ENCODE data around the gene UBE2E1.

The UBE2E1 gene

DNA sequence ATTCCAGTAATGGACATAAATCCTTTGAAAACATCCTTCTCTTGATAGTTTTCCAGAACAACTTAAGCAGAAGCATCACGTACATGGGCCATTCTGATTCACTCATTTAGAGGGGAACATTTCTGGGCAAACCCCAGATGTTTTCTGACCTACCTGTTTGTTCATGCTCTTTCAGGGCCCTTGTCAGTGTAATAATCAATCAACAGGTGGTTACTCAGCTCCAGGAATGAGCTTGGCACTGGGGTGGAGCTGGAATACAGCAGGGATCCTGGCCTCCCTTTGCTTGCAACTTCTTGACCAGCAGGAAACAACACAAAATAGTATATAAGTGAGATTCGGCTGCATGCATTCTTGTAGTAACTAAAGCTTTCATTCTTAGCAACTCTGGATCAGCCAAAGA, 9.2 kb upstream of the UBE2E1 start:
- DNase-seq = no peak

DNA sequence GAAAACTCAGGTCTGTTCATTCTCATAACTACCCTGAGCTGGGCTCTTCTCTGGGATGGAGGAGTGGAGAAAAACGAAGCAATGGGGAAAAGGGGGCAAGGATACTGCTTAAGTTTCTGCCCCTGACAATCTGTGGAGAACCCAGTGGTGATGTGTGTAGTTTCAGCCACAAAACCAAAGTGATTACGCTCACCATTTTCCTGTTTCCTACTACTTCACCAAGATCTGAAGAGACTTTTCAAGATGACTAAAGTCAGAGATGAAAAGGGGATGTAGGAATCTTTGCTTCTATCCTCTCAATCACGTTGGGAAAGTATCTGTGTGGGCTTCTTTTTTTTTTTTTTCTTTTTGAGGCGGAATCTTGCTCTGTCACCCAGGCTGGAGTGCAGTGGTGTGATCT, 8.3 kb upstream of the UBE2E1 start:
- no peak for DNase-seq

DNA sequence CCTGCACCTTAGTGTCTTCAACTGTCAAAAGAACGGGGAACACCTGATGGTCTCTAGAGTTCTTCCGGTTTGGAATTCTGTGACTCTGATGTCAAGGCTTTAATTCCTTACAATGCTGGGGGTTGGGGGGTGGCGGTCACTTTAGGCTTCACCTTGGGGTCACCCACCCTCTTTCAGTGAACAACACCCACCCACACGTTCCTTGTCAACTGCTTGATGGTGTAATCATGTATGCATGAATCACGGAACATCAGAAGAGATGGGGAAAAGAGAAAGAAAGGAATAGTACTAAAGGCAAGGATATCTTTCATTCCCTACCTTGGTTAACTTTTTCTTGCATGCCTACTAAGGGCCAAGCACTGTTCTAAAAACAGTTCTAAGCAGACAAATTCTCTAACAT, 7.3 kb upstream of the UBE2E1 start:
- DNase-seq = no peak

DNA sequence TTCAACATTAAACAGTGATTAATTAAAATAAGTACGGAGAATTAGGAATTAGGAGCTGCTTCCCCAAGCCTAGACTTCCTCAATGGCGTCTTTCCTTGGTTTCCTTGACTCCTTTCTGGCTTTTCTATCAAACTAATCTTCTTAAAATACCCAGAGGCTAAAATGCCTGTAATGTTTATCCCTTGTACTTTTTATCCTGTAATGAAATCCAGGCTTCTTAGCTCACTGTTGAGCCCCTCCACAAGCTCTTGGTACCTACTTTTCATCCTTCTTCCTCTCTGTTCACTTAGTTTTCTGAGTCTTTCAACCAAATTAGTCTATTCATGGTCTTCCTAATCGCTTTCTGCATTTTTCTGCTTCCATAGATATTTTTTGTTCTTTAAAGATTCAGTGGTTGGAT, 6.9 kb upstream of the UBE2E1 start:
- DNase-seq = no peak

DNA sequence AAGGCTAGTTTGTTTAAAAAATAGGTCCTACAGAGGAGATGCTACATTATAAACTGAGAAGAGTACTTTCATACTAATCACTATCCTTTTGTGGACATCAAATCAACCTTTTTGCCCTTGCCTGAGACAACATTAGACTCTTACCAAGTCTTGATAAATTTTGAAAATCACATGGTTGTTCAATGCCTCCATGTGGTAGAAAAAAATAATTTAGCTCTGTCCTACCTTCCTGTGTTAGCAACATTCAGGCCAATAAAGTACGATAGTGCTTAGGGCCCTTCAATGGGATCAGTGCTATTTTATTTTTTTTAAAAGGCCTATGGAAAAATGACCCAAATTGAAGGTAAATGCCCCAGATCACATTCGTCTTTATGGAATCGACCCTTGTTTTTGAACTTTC, 5.0 kb upstream of the UBE2E1 start:
- no peak for DNase-seq

DNA sequence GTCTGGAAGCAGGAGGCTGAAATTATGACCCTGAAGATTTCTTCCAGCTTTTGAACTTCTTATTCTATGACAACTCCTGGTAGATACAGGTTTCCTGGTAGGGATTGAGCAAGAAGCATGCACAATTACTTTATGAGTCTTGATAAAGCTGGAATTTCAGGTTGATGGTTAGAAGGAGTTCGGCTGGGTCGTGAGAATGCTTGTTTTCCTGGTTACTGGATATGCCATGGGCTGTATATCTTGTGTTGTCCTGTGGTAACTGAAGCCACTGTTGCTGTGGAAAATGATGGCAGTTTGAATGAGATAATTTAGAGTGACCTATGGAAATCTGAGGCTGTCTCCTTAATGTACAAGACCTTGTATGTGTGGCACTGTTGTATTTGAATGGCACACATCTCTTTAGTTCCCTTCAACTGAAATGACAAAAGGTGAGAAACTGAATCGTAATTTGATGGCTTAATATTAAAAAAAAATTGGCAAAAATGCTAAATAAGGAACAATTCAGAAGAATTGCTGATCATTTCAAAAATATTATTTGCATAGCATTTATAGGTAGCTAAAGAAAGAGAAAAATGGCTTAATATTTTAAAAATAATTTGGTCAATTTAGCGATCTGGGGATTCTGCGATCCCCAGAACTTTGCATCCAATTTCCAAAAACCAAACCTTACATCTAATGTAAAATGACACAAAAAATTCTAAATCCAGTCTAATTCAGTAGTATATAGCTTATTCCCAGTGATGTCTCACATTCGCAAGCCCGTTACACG, 1.1 kb upstream of the UBE2E1 start:
- DNase-seq = no peak

DNA sequence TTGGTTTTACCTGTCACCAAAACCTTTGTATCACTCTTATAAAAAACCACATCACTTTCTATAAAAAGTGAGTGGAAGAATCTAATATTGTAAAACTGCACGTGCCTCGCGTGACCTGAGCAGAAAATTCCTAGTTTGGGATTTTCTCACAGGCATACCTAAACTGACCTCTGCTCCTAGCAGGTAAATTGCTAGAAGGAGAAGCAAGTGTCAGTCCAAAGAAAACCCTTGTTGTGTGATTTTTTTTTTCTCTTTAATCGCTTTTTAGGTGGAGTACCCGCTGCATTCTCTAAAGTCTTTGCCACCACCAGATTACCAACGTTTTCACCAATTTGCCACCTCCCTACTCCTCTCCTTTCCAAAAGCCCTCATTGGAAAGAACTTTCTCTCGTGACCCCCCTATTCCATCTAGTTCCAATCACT, 534 bp upstream of the UBE2E1 start:
- no peak for DNase-seq

DNA sequence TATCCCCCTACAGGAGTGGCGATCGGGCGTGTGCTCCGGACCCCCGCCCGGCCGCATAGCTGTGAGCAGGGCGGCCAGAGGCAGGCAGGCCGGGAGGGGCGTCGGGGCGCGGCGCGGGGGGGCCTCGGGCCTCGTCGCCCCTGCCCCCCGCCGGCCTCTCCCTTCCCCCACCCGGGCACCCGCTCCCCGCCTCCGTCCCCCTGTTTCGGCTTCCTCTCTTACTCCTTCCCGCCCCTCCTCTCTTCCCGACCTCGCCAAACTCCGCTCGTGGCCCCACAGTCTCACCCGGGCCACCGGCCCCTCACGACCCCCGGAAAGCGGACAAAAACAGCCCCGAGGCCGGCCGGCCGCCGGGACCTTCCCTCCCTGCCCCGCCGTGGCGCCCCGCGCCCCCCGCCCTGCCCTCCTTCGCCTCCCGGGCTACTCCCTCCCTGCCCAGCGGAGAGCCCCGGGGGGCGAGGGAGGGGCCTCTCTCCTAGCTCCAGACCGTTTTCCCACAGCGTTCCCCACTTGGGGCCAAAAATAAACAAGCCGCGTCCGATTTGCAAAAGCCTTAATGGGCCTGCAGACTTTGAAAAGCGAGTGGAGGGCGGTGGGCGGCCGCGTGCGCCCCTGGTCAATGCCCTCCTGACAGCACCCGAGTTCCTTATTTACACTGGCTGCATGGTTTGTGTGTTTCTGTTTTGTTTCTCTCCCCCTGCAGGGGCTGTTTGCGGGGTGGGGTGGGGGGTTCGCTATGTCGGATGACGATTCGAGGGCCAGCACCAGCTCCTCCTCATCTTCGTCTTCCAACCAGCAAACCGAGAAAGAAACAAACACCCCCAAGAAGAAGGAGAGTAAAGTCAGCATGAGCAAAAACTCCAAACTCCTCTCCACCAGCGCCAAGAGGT, 1.0 kb downstream of the UBE2E1 start:
- DNase-seq = no peak

DNA sequence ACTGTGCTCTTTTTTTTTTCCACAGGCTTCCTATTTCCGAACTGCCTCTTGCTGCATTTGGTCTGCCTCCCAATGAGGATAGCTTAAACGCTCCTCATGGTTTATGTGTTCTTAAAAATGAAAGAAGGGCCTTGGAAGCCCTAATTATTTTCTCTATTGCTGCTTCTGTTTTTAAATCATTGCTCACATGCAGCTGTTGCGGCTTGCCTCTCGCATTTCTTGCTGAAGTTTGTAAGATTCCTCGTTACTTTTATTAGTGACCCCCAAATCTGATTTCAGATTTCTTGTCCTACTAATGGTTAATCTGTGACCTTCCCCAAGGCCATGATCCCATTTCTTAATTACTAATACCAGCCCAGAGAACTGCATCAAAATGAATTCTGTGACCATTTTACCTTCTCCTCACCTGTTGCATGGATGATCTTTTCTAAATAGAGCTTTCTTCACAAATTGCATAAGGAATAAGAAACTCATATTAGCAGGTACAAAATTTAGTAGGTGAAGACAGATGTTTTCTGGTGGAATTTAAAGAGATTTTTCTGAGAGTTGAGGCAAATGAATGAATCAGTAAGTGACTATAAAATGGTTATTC, 1.8 kb downstream of the UBE2E1 start:
- DNase-seq = no peak

DNA sequence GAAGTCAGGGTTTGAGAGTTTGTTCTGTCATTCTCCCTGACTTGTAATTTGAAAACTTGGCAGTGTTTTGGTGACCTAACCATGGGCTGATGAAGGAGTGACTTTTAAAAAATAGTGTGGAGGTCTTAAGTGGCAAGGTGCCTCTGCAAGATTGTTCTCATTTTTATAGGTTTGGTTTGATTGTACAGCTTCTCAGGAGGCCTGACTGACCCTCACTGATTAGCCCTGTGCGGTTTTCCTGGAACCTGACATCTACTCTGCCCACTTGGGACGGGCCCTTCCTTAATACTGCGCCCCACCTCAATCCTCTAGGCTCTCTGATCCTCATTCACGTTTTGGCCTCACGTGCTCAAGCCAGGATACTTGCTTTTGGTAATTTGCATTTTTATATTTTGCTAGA, 2.8 kb downstream of the UBE2E1 start:
- no peak for DNase-seq

DNA sequence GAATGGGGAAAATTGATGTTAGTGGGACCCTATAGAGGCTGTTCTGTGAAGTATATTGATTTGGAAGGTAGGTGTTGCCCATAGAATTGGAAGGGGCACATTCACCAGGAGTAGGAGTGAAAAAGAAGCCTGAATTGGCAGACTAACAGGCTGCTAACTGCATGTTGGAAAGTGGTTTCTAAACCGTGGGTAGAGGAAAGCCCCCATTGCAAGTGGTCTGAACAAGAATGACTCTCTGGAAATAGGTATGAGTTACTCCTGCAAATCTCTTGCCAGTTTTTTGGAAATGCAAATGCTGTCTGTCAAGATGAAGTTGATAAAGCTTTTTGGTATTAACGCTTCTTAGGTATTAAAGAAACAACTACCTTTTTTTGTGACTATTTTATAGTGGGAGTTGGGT, 3.5 kb downstream of the UBE2E1 start:
- no peak for DNase-seq

DNA sequence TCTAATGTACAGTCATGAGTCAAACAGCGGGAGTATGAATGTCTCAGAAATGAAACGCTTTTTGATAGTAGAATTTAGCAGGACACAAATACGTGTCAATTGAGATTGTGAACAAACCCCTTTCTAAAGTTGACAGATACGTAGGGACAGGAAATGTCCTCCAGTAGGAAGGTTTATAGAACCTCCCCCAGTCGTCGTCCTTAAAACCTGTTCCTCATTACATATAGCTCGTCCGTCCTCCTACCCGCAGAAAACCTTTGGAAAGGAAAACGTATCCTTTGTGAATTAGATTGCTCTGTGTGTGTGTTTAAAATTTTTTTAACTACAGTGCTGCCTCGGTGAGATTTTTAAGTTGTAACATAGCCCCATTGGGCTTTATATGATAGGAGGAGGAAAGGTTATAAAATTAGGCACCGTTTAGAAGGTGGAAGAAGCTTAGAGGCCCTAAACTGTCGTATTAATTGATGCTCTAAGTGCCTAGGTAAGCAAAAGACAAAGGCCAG, 4.1 kb downstream of the UBE2E1 start:
- no peak for DNase-seq

DNA sequence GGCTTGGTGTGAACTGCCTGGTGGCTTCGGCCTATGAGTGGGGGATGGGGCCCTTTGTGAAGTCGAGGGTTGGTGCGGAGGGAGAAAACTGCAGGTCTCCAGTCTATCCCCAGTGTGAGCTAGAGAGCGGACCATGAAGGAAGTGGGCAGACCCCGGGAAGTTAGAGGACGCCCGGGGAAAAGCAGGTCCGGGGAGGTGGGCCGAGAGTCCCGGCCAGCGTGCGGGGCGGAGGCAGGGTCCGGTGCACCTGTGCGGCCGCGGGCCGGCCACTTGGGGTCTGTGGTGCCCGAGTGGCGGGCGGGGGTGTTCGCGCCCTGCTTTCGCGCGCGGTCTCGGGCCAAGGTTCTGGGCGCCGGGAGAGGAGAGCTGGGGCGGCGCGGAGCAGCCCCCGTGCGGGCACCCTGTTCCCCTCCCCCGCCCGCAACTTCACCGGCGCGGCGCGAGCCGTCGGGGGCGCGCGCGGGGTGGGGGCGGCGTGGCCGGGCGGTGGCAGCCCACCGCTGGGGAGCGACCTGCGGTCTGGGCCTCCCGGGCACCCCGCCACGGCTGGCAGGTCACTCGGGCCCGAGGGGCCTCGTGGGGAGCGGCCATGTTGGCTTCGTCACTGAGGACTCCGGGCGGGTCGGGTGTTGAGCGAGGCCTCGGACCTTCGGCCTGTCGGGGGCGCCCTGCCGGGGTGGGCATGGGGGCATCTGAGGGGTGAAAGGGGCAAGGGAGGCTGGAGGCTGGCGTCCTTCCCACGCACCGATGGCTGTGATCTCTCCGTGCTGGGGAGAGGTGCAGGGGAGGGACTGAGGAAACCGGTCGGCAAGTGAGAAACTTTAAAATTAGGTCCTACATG, 4.8 kb downstream of the UBE2E1 start:
- DNase-seq = peak; percentile 29

DNA sequence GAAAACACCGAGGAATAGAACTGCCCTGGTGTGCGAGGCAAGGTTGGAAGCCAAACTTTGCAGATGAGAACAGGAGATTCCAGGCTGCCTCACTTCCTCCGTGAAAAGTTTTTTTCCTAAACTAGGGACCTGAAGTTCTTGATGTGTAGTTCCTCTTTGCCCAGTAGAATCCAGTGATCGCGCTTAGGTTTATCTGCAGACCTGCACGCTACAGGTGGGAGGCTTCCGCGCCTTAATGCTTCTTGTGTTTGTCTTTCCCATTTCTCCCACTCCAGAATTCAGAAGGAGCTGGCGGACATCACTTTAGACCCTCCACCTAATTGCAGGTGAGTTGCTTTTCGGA, 5.4 kb downstream of the UBE2E1 start:
- DNase-seq = no peak

DNA sequence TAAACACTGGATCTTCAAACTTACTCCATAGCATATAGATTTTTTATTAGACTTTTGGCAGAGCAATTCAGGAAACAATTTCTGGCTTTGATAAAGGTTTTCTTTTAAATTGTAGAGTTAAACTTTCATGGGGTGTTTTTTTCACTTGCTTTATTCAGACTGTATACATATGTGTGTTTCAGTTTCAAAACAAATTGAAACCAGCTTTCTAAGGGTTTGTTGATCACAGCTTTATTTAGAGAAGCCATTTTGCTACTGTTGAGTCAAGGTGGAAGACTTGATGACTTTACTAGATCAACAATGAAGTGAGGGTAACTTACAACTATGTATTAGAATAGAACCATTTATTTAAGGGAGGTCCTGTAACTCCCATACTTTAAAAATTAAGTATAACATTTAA, 6.2 kb downstream of the UBE2E1 start:
- DNase-seq = no peak

DNA sequence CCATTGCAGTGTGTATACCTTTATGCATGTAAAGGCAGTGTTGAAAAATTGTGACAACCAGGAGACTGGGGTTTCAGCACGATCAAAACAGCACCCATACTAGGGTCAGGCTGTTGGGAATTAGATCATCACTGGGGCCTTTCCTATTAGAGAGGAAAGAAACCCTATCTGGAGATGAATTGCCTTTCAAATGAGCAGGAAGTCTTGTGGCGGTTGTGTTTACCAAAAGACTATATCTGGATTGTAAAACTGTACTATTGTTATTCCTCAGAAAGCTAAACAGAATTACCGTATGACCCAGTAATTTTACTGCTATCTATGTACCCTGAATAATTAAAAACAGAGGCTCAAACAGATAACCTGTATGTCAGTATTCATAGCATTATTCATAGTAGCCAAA, 10.1 kb downstream of the UBE2E1 start:
- no peak for DNase-seq

DNA sequence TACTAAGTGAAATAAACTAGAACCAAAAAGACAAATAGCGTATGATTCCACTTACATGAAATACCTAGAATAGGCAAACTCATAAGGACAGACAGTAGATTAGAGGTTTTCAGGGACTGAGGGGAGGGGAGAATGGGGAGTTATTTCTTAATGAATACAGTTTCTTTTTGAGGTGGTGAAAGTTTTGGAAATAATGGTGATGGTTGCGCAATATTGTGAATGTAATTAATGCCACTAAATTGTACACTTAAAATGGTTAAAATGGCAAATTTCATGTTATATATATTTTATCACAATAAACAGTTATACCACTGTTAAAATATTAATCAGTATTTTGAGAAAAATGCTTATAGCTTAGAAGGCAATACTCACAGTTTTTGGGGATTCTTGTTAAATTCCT, 11.0 kb downstream of the UBE2E1 start:
- DNase-seq = no peak

DNA sequence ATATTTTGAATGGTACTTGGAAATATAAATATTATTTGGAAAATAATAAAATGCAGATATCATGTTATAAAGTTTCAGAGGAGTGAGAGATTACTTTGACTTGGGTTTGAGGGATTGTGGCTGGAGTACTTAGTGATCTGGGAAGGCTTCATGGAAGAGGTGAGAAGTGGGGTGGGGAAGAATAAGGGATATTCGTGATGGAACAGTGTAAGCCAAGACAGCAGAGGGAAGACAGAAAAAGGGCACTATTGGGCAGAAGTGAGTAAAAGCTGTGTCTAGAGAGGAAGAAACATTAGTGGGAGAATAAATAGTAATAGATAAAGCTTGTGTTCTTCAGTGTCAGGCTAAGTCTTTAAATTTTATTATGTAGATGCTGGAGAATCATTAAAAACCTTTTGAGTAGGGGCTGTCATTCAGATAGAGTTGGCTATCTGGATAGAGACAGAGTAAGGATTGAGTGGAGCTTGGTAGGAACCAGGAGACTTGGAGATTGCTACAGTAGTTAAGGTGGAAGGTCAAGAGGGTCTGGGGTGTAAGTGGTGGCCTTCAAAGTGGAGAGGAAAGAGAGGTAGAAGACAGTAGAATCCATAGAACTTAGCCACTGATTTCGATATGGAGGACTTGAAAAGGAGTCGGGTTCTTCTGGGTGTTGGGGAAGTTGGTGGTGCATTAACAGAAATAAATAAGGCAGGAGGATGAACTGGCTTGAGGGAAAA, 11.9 kb downstream of the UBE2E1 start:
- DNase-seq = no peak

DNA sequence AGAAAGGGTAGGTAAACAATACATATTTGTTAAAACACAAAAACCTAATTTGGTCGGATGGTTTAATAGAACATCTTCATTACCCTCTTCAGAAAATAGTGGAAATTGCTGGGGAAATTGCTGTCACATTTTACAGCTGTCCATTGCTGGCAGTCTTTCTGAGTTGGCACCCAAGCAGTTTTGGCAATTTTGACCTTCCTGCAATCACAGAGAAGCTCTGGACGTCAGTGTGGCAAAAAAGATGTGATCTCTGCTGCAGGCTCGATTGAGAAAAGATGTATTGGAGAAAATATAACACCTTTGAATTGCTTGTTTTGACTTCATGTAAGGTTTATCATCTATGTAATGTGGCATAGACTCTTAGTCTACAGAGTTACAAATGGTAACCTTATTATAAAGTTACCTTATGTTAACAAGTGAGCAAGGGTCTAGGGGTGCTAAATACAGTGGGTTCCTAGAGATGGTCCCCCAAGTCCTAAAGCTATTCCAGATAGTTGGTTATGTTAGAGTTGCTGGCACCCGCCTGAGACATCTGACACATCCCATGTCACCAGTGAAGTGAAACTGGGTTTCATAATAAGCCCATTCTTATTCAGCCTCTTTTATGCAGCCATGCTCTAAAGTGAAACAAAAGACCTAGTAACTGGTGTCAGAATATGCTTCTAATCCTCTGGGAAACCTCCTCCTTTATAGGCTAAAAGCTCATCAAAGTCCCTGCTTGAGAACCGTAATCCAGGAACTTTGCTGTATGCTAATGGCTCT, 14.0 kb downstream of the UBE2E1 start:
- no peak for DNase-seq

DNA sequence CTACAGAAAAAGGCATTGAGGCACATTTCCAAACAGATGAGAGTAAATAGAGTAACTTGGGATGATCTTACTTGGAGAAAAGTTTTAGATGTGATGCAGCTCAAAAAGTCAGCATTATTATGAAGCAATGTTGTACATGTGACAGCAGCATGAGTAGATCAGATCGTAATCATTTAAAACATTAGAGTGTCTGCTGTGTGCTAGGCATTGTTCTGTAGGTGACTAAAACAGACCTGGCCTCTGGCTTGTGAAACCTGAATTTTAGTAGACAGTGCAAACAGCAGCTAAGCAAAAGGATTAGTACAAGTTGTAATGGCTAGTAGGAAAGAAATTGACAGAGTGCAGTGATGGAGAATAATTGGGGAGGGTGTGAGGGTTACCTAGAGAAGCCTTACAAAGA, 15.1 kb downstream of the UBE2E1 start:
- DNase-seq = no peak

DNA sequence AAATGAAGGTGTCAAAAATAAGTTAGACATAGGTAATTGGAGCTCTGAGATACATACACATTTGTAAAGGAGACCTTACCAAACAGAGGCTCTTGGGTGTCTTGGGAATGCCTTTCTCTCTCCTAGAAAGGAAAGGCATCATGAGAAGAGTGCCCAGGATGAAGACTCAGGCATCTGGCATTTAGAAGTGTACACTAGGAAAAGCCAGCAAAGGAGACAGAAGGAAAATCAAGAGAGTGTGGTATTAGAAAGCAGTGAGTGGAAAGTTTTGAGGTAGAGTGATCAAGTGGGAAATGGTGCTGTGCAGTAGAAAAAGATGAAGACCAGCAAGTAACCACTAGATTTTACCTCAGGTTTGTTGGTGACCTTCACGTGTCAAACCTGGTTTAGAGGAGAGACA, 16.1 kb downstream of the UBE2E1 start:
- no peak for DNase-seq

Data from T1000 (cell line).